HEK293T (cell line): ENCODE results near the gene EHMT2.
"Not testable (repeated sequence)": the region's sequence is repeated elsewhere in the genome, so short reads cannot be mapped to it uniquely, and the experiment has no call there.

Experiments
- CTCF ChIA-PET: fragments of 350-600 bp; formaldehyde crosslinking; extraction: SDS; loops from one replicate; lab custom pipeline; 2021; ENCODE audit warnings: antibody characterized with exemption, inconsistent platforms; lab: Yijun Ruan, JAX
- POLR2A ChIA-PET: fragments of 350-600 bp; formaldehyde crosslinking; extraction: SDS; loops from one replicate; lab custom pipeline; 2020; ENCODE audit warnings: antibody characterized with exemption, inconsistent platforms; lab: Yijun Ruan, JAX
- DNase-seq: peaks from one replicate; pipeline ENCODE4 v3.0.0; 2012; ENCODE audit warnings: mixed read lengths; ENCODE audit errors: extremely low spot score
- ARNT ChIP-seq: fragments of 450-650 bp; IDR thresholded peaks from 2 replicates; pipeline ENCODE4 v1.6.1; 2017; ENCODE audit warnings: mild to moderate bottlenecking
- BHLHE40 ChIP-seq: fragments of 450-650 bp; IDR thresholded peaks from 2 replicates; pipeline ENCODE4 v1.6.1; 2016; ENCODE audit warnings: mild to moderate bottlenecking, moderate library complexity, borderline replicate concordance
- CTBP1 ChIP-seq: fragments of 450-650 bp; IDR thresholded peaks from 2 replicates; pipeline ENCODE4 v1.6.1; 2016; ENCODE audit warnings: borderline replicate concordance
- ELF4 ChIP-seq: fragments of 450-650 bp; IDR thresholded peaks from 2 replicates; pipeline ENCODE4 v1.6.1; 2017; ENCODE audit warnings: antibody characterized with exemption
- FOXA1 ChIP-seq: fragments of 450-650 bp; IDR thresholded peaks from 2 replicates; pipeline ENCODE4 v1.6.1; 2016; ENCODE audit warnings: mild to moderate bottlenecking
- FOXK2 ChIP-seq: fragments of 450-650 bp; IDR thresholded peaks from 2 replicates; pipeline ENCODE4 v1.6.1; 2016; ENCODE audit warnings: mild to moderate bottlenecking
- HDGF ChIP-seq: fragments of 450-650 bp; IDR thresholded peaks from 2 replicates; pipeline ENCODE4 v1.6.1; 2017; ENCODE audit warnings: antibody characterized with exemption, borderline replicate concordance
- L3MBTL2 ChIP-seq: fragments of 450-650 bp; conservative IDR thresholded peaks from 2 replicates; pipeline ENCODE4 v1.6.1; 2016; ENCODE audit warnings: mild to moderate bottlenecking
- LEF1 ChIP-seq: fragments of 450-650 bp; IDR thresholded peaks from 2 replicates; pipeline ENCODE4 v1.6.1; 2017; ENCODE audit warnings: mild to moderate bottlenecking, borderline replicate concordance
- NFRKB ChIP-seq: fragments of 450-650 bp; IDR thresholded peaks from 2 replicates; pipeline ENCODE4 v1.6.1; 2016; ENCODE audit warnings: mild to moderate bottlenecking, moderate library complexity
- SP1 ChIP-seq: fragments of 450-650 bp; IDR thresholded peaks from 2 replicates; pipeline ENCODE4 v1.6.1; 2017
- SUZ12 ChIP-seq: fragments of 450-650 bp; IDR thresholded peaks from 2 replicates; pipeline ENCODE4 v1.6.1; 2016; ENCODE audit warnings: mild to moderate bottlenecking
- TARDBP ChIP-seq: fragments of 450-650 bp; IDR thresholded peaks from 2 replicates; pipeline ENCODE4 v1.6.1; 2016
- ZNF384 ChIP-seq: fragments of 450-650 bp; IDR thresholded peaks from 2 replicates; pipeline ENCODE4 v1.6.1; 2016
- TF ChIP-seq, protein P1 (sequence below): fragments of 450-650 bp; IDR thresholded peaks from 2 replicates; pipeline ENCODE4 v1.6.1; 2016

The EHMT2 gene

GRCh38 chr6:31908791-31909190, 11.3 kb upstream of the EHMT2 start:
- DNase-seq = no peak
- ChIA-PET POLR2A (interaction anchor here (2.5 kb wide), 1 partner anchor 46 kb away, joined by 7 read pairs; the partner anchor contains the start of gene NEU1), CTCF (no interaction called here)
- TF ChIP-seq ELF4 (no peak), LEF1 (no peak), ARNT (no peak), SUZ12 (no peak), HDGF (no peak), FOXK2 (no peak), SP1 (no peak)

- POLR2A ChIA-PET = interaction anchor here (2.5 kb wide), 1 partner anchor 45 kb away, joined by 7 read pairs; the partner anchor contains the start of gene NEU1
- CTCF ChIA-PET = not testable (repeated sequence)
Measured at GRCh38 chr6:31908255-31908654, 10.8 kb upstream of the EHMT2 start.

GRCh38 chr6:31907158-31907813, 9.8 kb upstream of the EHMT2 start:
- ChIA-PET CTCF (interaction anchor here (0.6 to 0.9 kb wide), 3 partner anchors 9 to 183 kb away, joined by 3 read pairs; no protein-coding TSS in a partner anchor), POLR2A (interaction anchor here (1.1 to 2.5 kb wide), 2 partner anchors 45 to 65 kb away, joined by 6 to 7 read pairs; partner anchors contain the start of genes DXO and NEU1)
- peak; percentile 70; the same call in 1 of the 2 replicates for TF ChIP-seq ZNF384
- no peak for TF ChIP-seq ELF4
- no peak for TF ChIP-seq FOXK2
- DNase-seq = no peak

More at GRCh38 chr6:31908255-31908654, 10.8 kb upstream of the EHMT2 start:
- not testable (repeated sequence) for DNase-seq

- not testable (repeated sequence) for DNase-seq
- ChIA-PET CTCF (interaction anchor here (0.9 kb wide), 1 partner anchor 137 kb away, joined by 3 read pairs; no protein-coding TSS in a partner anchor), POLR2A (interaction anchor here (1.1 kb wide), 1 partner anchor 65 kb away, joined by 6 read pairs; the partner anchor contains the start of gene DXO)
Measured at GRCh38 chr6:31906727-31907126, 9.2 kb upstream of the EHMT2 start.

DNA sequence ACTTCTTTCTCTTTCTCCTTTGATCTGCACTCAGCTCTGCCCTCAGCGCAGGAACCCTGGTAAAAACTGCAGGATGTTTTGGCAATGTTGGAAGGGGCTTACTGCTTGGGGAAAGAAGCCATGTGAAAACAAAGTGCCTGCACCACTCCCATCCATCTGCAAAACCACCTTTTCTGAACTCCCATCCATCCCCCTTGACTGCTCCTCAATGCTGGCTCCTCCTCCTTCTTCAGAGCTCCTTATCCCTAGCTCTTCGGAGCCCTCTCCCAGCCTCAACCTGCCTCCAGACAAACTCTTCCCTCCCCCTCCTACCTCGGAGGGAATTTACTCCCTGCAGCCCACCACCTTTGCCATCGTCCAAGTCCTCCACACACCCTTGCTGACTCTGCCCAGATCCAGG, 8.6 kb upstream of the EHMT2 start:
- ChIA-PET CTCF (no interaction called here), POLR2A (interaction anchor here (1.2 kb wide), 1 partner anchor 245 kb away, joined by 3 read pairs; the partner anchor contains the start of gene C6orf47)
- no peak for TF ChIP-seq ZNF384
- no peak for DNase-seq

- ChIA-PET CTCF (no interaction called here), POLR2A (interaction anchor here (1.2 to 1.9 kb wide), 2 partner anchors 46 to 244 kb away, joined by 3 to 6 read pairs; partner anchors contain the start of gene C6orf47)
- no peak for DNase-seq
- TF ChIP-seq CTBP1 = no peak
- TF ChIP-seq SUZ12 = no peak
Measured at GRCh38 chr6:31905041-31905440, 7.5 kb upstream of the EHMT2 start.

- DNase-seq = no peak
- TF ChIP-seq, protein P1, sequence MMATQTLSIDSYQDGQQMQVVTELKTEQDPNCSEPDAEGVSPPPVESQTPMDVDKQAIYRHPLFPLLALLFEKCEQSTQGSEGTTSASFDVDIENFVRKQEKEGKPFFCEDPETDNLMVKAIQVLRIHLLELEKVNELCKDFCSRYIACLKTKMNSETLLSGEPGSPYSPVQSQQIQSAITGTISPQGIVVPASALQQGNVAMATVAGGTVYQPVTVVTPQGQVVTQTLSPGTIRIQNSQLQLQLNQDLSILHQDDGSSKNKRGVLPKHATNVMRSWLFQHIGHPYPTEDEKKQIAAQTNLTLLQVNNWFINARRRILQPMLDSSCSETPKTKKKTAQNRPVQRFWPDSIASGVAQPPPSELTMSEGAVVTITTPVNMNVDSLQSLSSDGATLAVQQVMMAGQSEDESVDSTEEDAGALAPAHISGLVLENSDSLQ = no peak
- ChIA-PET POLR2A (interaction anchor here (1.2 to 1.9 kb wide), 2 partner anchors 47 to 55 kb away, joined by 3 to 6 read pairs; partner anchors contain the start of genes NELFE and SKIC2), CTCF (interaction anchor here (0.9 to 1.2 kb wide), 2 partner anchors 19 to 49 kb away, joined by 3 read pairs; no protein-coding TSS in a partner anchor)
Measured at GRCh38 chr6:31903957-31904356, 6.5 kb upstream of the EHMT2 start.

DNA sequence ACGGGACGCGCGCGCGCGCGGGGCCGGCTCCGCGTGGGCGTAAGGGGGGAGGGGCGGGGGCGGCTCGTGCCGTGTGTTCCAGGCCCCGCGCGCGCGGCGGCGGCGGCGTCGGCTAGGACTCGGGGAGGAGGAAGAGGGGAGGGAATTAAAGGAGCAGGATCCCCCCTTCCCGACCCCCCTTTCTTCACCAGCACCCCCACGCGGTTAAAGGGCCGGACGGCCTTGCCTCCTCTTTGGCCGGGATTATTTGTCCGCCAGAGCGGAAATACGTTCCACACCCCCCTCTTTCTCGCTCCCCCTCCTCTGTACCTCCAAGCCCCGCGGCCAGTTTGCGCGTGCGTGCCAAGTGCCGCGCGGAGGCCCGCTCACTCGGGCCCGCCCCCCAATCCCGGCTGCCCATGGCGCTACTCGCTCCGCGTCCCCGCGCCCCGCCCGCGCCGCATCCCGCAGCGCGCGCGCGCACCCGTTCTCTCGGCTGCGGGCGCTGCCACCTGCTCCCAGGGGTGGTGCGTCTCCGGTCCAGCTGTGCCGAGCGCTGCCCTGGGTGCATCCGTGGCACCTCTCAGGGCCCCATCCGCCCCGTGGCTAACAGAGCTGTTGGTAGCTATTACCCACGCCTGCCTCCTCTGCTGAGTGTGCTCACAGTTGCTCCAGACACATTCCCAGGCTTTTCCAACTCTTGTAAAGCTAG, 4.6 kb upstream of the EHMT2 start, which contains the start of gene ZBTB12:
Gene ZBTB12, minus strand, starts transcription at position 134 of the 691 bp plus-strand sequence. CDS start 781 bp downstream, outside the sequence.
- ChIA-PET CTCF (interaction anchor here (0.7 kb wide), 1 partner anchor 50 kb away, joined by 4 read pairs; no protein-coding TSS in a partner anchor), POLR2A (interaction anchor here (1.0 to 2.8 kb wide), 8 partner anchors 10 to 75 kb away, joined by 3 to 16 read pairs (median 6); partner anchors contain the start of genes DXO, HSPA1B, NELFE and NEU1)
- TF ChIP-seq BHLHE40 (no peak), FOXA1 (no peak), SP1 (no peak), ARNT (no peak), ZNF384 (no peak), NFRKB (no peak), FOXK2 (no peak), TARDBP (no peak)
- peak; percentile 87 for DNase-seq

- POLR2A ChIA-PET = interaction anchor here (1.0 to 2.8 kb wide), 5 partner anchors 22 to 58 kb away, joined by 3 to 16 read pairs (median 5); partner anchors contain the start of genes NELFE, NEU1 and SKIC2
- DNase-seq = peak; percentile 28
- TF ChIP-seq HDGF (no peak), FOXA1 (no peak), TARDBP (no peak), FOXK2 (no peak), ARNT (no peak), NFRKB (no peak), SP1 (no peak), BHLHE40 (no peak), L3MBTL2 (no peak), LEF1 (no peak)
- CTCF ChIA-PET = no interaction called here
Measured at GRCh38 chr6:31901415-31901952, 4.0 kb upstream of the EHMT2 start.
